ENCODE data around the gene OSBPL3.

Gene OSBPL3

DNA sequence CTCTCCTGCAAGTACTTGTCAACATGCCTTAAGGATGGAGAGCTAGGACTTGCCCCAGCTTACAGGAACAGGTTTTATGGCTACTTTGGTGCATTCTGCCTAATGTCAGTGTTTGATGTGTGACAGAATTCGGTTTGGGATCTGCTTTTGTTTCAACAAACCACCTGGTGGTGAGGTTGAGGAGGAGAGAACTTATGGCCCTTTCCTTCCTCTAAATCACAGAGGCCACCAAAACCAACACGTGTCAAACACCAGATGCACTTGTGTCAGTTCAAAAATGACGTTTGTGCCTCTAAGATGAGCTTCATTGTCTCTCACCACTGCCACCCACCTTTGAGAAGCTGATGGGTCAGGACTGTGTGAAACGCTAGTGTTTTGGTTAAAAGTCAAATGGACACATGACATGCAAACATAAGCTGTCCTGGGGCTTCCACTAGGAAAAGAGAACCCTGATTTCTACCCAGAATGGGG is 83.9 kb downstream of the OSBPL3 start:
- no peak for TF ChIP-seq MYC (IDR thresholded peaks at IDR 0.05; ENCODE audit: low read depth, low read length)
- TF ChIP-seq, protein P1, sequence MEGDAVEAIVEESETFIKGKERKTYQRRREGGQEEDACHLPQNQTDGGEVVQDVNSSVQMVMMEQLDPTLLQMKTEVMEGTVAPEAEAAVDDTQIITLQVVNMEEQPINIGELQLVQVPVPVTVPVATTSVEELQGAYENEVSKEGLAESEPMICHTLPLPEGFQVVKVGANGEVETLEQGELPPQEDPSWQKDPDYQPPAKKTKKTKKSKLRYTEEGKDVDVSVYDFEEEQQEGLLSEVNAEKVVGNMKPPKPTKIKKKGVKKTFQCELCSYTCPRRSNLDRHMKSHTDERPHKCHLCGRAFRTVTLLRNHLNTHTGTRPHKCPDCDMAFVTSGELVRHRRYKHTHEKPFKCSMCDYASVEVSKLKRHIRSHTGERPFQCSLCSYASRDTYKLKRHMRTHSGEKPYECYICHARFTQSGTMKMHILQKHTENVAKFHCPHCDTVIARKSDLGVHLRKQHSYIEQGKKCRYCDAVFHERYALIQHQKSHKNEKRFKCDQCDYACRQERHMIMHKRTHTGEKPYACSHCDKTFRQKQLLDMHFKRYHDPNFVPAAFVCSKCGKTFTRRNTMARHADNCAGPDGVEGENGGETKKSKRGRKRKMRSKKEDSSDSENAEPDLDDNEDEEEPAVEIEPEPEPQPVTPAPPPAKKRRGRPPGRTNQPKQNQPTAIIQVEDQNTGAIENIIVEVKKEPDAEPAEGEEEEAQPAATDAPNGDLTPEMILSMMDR (IDR thresholded peaks at IDR 0.05; ENCODE audit: low read depth, low read length): no peak
- TF ChIP-seq, protein P2, sequence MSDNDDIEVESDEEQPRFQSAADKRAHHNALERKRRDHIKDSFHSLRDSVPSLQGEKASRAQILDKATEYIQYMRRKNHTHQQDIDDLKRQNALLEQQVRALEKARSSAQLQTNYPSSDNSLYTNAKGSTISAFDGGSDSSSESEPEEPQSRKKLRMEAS (IDR thresholded peaks at IDR 0.05; ENCODE audit: low read depth, low read length): no peak
- TF ChIP-seq POLR2A (IDR thresholded peaks at IDR 0.05; ENCODE audit: extremely low read depth, insufficient read length): no peak
- DNase-seq (ENCODE audit: low read depth): no peak
- H3K4me3 ChIP-seq (ENCODE audit: low read depth, low read length): no peak overlapping the region

DNA sequence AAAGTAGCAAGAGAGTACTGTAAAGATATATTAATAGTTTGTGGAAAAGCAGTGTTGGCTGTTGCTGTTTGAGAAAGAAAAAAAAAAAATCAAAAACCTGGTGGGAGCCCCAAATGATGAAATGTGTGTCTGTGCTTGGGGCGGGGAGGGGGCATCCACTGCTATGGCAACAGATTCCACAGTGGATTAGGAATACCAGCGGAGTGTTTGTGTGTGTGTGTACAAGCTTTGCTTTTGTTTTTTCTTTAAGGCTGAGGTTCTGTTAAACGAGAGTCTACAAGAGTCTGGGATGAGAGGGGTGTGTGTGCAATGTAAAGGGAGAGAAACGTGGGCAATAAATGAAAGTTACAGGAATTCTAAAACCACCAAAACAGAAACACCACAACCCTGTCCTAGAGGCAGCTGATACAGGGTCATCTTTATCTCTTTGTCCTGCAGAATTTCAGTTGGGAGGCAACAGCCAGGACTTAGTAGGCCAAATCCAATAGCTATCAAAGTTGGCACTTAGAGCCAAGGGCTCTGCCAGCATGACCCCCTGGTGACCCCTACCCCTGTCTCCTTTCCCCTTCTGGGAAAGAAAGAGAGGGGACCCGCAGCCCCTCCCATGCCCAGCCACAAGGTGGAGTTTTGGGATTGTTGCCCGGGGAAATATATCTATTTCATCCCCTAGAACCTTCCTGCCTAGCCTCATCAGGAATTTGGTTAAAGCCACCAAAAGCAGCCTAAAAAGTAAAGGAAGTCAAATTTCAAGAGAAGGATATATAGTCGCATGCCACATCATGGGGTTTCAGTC is 85.4 kb downstream of the OSBPL3 start:
- TF ChIP-seq MYC (IDR thresholded peaks at IDR 0.05; ENCODE audit: low read depth, low read length) (no peak), POLR2A (IDR thresholded peaks at IDR 0.05; ENCODE audit: extremely low read depth, insufficient read length) (no peak)
- TF ChIP-seq, protein P2 (IDR thresholded peaks at IDR 0.05; ENCODE audit: low read depth, low read length): no peak
- TF ChIP-seq, protein P1 (IDR thresholded peaks at IDR 0.05; ENCODE audit: low read depth, low read length): peak; percentile 23
- H3K4me3 ChIP-seq (ENCODE audit: low read depth, low read length): no peak overlapping the region
- no peak for DNase-seq (ENCODE audit: low read depth)

DNA sequence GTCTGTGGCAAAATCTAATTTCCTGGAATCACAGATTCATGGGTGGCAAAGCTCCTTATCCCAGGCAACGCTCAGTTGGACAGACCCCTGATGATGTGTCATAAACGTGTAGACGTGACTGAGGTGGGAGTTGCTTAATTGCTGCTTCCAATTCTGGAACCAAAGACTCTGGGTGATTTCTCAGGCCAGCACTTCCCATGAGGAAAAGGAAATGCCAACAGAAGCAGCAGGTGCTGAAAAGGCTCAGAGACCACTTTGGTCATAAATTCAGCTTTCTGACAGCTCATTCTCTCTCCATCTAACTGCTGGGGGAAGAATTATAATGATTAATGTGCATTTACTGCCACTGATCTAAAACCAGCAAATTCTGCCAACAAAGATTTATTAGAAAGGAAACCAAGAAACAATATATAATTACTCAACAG is 88.7 kb downstream of the OSBPL3 start:
- TF ChIP-seq MYC (IDR thresholded peaks at IDR 0.05; ENCODE audit: low read depth, low read length) (no peak), POLR2A (IDR thresholded peaks at IDR 0.05; ENCODE audit: extremely low read depth, insufficient read length) (no peak)
- TF ChIP-seq, protein P2 (IDR thresholded peaks at IDR 0.05; ENCODE audit: low read depth, low read length): no peak
- TF ChIP-seq, protein P1 (IDR thresholded peaks at IDR 0.05; ENCODE audit: low read depth, low read length): no peak
- no peak for DNase-seq (ENCODE audit: low read depth)
- no peak overlapping the region for H3K4me3 ChIP-seq (ENCODE audit: low read depth, low read length)

DNA sequence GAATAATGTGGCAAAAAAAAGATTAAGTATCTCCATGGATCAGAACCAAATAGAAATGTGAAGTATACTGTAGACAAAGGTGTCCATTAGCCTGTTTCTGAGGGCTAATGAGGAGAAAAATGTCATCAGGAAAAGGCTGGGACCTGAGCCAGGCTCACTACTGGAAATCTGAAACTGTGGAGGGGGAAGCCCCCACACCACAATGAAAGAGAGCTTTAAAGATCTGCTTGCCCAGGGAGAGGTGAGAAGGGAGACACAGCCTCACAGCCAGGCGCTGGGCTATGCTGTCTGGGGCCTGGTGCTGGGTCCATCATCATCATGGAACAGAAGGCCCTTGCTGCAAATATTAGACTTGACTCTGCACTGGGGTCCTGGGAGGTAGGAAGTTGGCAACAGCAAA is 90.4 kb downstream of the OSBPL3 start:
- TF ChIP-seq, protein P1 (IDR thresholded peaks at IDR 0.05; ENCODE audit: low read depth, low read length): no peak
- no peak for TF ChIP-seq POLR2A (IDR thresholded peaks at IDR 0.05; ENCODE audit: extremely low read depth, insufficient read length)
- TF ChIP-seq, protein P2 (IDR thresholded peaks at IDR 0.05; ENCODE audit: low read depth, low read length): no peak
- TF ChIP-seq MYC (IDR thresholded peaks at IDR 0.05; ENCODE audit: low read depth, low read length): no peak
- no peak overlapping the region for H3K4me3 ChIP-seq (ENCODE audit: low read depth, low read length)
- no peak for DNase-seq (ENCODE audit: low read depth)

DNA sequence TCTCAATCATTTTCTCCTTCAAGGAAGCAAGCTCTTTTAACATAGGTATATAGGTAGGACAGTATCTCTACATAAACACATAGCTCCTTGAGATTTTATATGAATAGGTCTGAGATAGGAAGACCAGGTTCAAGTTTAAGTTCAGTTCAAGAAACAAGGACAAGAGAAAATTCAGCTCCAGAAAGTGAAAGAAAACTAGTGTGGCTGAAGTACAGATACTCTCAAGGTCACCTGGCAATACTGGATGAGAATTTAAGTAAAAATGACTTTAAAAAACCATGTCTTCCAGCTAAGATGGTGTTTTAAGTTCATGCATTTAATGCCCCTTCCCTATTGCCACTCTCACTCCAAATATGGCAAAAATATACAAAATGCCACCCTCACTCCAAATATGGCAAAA is 91.3 kb downstream of the OSBPL3 start:
- no peak overlapping the region for H3K4me3 ChIP-seq (ENCODE audit: low read depth, low read length)
- no peak for TF ChIP-seq MYC (IDR thresholded peaks at IDR 0.05; ENCODE audit: low read depth, low read length)
- TF ChIP-seq POLR2A (IDR thresholded peaks at IDR 0.05; ENCODE audit: extremely low read depth, insufficient read length): no peak
- TF ChIP-seq, protein P1 (IDR thresholded peaks at IDR 0.05; ENCODE audit: low read depth, low read length): no peak
- TF ChIP-seq, protein P2 (IDR thresholded peaks at IDR 0.05; ENCODE audit: low read depth, low read length): no peak
- no peak for DNase-seq (ENCODE audit: low read depth)
